HUDEP-2 (cell line): Measurements from ENCODE around the gene TECR.
A peak's percentile ranks its signal among the peaks of the same experiment; 100 is the strongest.
"Not testable (repeated sequence)": the region's sequence is repeated elsewhere in the genome, so short reads cannot be mapped to it uniquely, and the experiment has no call there.

Experiments used
- DNase-seq, 76 experiments: peaks; one replicate each; lab custom pipeline; 2025; ENCODE audit not compliant: unreplicated experiment in 76 of 76; lab: John Stamatoyannopoulos, UW

Gene TECR

GRCh38 chr19:14529254-14530004 lies at the start of gene TECR:
Gene TECR, plus strand, starts transcription at chr19:14529594. Its CDS starts 103 bp downstream, at chr19:14529697.
- DNase-seq = peak; percentile 95 to 100 (median 100)

- peak in 53 of 76 experiments; percentile 4 to 69 (median 41) for DNase-seq
Observed at GRCh38 chr19:14479975-14480699, 49.3 kb upstream of the TECR start.

GRCh38 chr19:14480700-14481079 lies 48.7 kb upstream of the TECR start:
- DNase-seq = no peak

GRCh38 chr19:14482172-14482941 lies 47.0 kb upstream of the TECR start:
- no peak for DNase-seq

GRCh38 chr19:14487370-14488125 lies 41.8 kb upstream of the TECR start:
- no peak for DNase-seq

- no peak for DNase-seq
Observed at GRCh38 chr19:14492756-14493337, 36.5 kb upstream of the TECR start.

GRCh38 chr19:14494411-14494810 lies 35.0 kb upstream of the TECR start:
- no peak for DNase-seq

GRCh38 chr19:14494910-14495671 lies 34.3 kb upstream of the TECR start:
- no peak for DNase-seq

- no peak for DNase-seq
Observed at GRCh38 chr19:14495672-14496028, 33.7 kb upstream of the TECR start.

GRCh38 chr19:14496029-14496833 lies 33.2 kb upstream of the TECR start, which contains the start of gene GIPC1:
Gene GIPC1, minus strand, starts transcription at chr19:14496127. Its CDS starts 13,151 bp downstream, at chr19:14482976.
- DNase-seq = peak; percentile 52 to 99 (median 93)

GRCh38 chr19:14496834-14497227 lies 32.6 kb upstream of the TECR start:
- DNase-seq = no peak

- no peak for DNase-seq
Observed at GRCh38 chr19:14497228-14497921, 32.0 kb upstream of the TECR start.

GRCh38 chr19:14502334-14503092 lies 26.9 kb upstream of the TECR start:
- no peak for DNase-seq

GRCh38 chr19:14503285-14503684 lies 26.1 kb upstream of the TECR start:
- DNase-seq = no peak

GRCh38 chr19:14504575-14504974 lies 24.8 kb upstream of the TECR start:
- not testable (repeated sequence) for DNase-seq

- DNase-seq = peak in 59 of 76 experiments; percentile 16 to 77 (median 55)
Observed at GRCh38 chr19:14505488-14506239, 23.7 kb upstream of the TECR start.
